GM06990 (cell line): Measurements from ENCODE around the gene GMPR.

Source experiments
- DNase-seq: peaks from one replicate; pipeline ENCODE4 v3.0.0-alpha.2; 2011; ENCODE audit not compliant: insufficient read length; ENCODE audit errors: extremely low read depth
- H3K27me3 ChIP-seq: replicated peaks from 2 replicates; pipeline ENCODE4 v1.6.0; 2011; ENCODE audit warnings: low read length; ENCODE audit not compliant: control insufficient read depth, insufficient read depth
- H3K36me3 ChIP-seq: 2 replicates; pipeline ENCODE4 v1.5.1; 2011; ENCODE audit warnings: low read length; ENCODE audit not compliant: control insufficient read depth, insufficient read depth
- H3K4me3 ChIP-seq: replicated peaks from 2 replicates; pipeline ENCODE4 v1.5.1; 2011; ENCODE audit warnings: low read depth, mild to moderate bottlenecking, control low read depth, low read length
- TF ChIP-seq, protein P1 (sequence below): IDR thresholded peaks from 2 replicates; pipeline ENCODE4 v1.5.1; 2011; ENCODE audit warnings: low read length, control low read depth, mild to moderate bottlenecking, inconsistent platforms; ENCODE audit not compliant: insufficient read depth, poor library complexity, severe bottlenecking

Gene GMPR

DNA sequence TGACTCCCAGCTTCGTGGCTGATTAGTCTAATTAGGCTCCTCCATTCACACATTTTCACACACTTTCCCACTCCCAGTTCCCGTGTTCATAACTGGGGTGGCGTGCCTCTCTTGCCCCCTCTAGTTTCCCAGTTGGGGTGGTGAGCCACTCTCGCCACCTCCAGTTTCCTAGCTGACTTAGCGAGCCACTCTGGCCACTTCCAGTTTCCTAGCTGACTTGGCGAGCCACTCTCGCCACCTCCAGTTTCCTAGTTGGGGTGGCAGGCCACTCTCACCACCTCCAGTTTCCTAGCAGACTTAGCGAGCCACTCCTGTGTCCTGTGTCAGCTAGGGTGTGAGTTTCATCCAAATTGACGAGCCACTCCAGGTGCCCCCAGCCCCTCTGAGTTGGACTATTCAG, 7.4 kb upstream of the GMPR start:
- Histone ChIP-seq H3K27me3 (no peaks in the 10 kb centered on the region), H3K36me3 (no peaks in the 10 kb centered on the region), H3K4me3 (no peak overlapping the region)
- TF ChIP-seq, protein P1, sequence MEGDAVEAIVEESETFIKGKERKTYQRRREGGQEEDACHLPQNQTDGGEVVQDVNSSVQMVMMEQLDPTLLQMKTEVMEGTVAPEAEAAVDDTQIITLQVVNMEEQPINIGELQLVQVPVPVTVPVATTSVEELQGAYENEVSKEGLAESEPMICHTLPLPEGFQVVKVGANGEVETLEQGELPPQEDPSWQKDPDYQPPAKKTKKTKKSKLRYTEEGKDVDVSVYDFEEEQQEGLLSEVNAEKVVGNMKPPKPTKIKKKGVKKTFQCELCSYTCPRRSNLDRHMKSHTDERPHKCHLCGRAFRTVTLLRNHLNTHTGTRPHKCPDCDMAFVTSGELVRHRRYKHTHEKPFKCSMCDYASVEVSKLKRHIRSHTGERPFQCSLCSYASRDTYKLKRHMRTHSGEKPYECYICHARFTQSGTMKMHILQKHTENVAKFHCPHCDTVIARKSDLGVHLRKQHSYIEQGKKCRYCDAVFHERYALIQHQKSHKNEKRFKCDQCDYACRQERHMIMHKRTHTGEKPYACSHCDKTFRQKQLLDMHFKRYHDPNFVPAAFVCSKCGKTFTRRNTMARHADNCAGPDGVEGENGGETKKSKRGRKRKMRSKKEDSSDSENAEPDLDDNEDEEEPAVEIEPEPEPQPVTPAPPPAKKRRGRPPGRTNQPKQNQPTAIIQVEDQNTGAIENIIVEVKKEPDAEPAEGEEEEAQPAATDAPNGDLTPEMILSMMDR: no peak
- no peak for DNase-seq

DNA sequence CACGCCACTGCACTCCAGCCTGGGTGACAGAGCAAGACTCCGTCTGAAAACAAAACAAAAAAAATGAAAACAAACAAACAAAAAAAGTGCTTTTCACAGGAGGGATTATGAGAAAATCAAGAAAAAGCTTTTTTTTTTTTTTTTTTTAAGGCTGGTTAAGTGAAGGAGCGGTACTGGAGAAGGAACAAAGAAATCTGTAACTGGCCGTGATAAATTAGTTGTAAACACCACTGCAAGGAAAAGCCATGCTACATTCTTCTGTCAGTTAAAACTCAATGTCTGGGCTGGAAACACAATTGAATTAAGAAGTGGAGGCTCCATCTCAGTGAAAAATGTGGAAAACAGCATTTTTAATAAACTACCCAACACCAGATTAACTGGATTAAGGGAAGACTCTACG, 6.3 kb upstream of the GMPR start:
- no peak for DNase-seq
- H3K36me3 ChIP-seq: no peaks in the 10 kb centered on the region
- H3K27me3 ChIP-seq: no peaks in the 10 kb centered on the region
- no peak overlapping the region for H3K4me3 ChIP-seq
- TF ChIP-seq, protein P1: no peak

DNA sequence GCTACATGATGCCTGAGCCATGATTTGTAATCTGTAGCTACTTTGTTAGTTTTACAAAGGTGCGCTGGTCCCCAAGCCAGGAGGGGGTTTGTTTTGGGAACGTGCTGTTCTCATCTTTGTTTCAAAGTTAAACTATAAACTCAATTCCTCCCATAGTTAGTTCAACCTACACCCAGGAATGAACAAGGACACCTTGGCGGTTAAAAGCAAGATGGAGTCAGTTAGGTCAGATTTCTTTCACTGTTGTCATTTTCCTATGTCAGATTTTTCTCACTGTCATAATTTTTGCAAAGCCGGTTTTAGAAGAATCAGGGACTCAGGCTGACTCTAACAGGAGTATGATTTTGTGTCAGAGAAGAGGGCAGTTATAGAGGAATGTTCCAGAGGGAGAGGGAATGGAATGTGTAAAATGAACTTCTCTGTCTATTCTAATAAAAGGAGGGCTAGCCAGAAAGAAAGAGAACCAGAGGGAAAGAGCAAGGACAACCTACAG, 2.3 kb upstream of the GMPR start:
- no peaks in the 10 kb centered on the region for H3K36me3 ChIP-seq
- H3K4me3 ChIP-seq: no peak overlapping the region
- no peaks in the 10 kb centered on the region for H3K27me3 ChIP-seq
- TF ChIP-seq, protein P1: no peak
- DNase-seq: no peak

DNA sequence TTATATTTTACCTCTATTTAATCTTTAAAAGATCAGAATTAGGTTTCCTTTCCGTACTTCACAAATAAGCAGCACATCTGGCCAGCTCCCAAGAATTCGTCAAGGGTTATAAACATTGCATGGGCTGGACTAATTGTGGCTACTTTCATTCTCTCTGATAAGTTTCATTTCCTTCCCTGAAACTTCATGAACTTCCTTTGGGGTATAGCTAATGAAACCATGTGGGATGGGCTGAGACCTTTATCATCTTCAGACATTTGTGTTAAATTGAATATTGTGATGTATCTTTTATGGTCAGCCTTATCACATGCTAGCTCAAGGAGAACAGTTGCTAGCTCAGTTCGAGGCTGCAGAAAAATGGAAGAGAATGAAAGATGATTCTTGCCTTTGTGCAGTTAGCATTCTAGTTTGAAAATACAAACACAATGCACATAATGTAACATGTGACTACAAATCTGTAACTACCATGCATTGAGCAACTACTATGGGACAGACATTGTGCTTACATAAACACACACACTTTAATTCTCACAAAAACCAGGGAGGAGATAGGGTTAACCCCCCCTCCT, 1.7 kb upstream of the GMPR start:
- TF ChIP-seq, protein P1: no peak
- Histone ChIP-seq H3K4me3 (no peak overlapping the region), H3K27me3 (no peaks in the 10 kb centered on the region), H3K36me3 (no peaks in the 10 kb centered on the region)
- peak; percentile 27 for DNase-seq

DNA sequence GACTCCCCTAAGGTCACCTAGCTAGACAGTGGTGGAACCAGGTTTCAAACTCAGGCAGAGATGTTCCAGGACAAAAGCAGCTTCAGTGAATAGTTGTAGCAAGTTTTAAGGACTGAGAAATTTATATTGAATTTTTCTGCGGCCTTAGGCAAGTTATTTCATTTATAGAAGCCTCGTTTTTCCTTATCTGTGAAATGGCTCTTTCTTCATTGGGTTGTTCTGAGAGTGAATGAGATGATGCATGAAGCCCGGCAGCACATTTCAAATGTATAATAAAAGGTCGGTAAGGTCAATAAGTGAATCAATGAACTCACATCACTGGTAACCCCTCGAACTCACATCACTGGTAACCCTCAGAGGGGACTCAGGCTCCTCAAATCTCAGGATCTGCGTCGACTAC, 1.1 kb upstream of the GMPR start:
- DNase-seq: no peak
- Histone ChIP-seq H3K27me3 (no peaks in the 10 kb centered on the region), H3K36me3 (no peaks in the 10 kb centered on the region), H3K4me3 (no peak overlapping the region)
- TF ChIP-seq, protein P1: no peak
